Measurements from ENCODE around the gene KCNMA1.

Gene KCNMA1

DNA sequence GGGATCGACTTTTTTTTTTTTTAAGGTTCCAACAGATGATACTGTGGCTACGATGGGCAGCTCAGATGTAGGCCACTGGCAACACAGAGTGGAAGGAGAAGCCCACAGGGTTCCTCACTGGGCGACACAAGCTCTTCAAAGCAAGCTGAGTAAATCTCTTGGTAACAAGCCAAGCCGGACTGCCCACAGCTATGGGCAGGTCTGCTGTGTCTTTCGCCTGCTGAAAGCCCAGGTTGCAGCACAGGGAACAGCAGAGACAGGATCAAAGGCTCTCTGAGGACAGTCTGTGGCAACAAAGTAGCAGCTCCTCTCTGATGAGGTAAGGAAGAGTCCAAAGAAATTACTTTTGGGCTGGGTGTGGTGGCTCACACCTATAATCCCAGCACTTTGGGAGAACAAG, 83.6 kb downstream of the KCNMA1 start:
- DNase-seq = no peak

DNA sequence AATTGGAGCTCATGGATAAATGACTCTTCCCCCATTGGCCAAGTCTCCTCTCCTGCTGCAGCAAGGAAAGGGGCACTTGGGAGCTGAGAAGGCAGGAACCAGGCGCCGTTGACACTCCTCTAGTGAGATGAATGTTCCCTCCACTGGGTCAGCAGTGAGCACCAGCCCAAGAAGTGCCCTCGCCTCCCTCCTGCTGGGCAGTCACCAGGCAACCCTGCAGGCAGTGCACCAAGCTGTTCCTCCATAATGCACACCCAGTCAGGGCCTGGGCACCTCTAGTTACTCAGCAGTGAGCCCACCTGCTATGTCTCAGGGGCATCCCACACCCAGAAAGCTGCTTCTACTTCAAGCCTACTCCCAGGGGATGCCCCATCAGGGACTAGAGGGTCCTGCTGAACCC, 84.3 kb downstream of the KCNMA1 start:
- DNase-seq = no peak

- no peak for DNase-seq
These were observed 85.4 kb downstream of the KCNMA1 start for GRCh38 chr10:77552252-77552651.

- DNase-seq = peak; percentile 55
These were observed 87.2 kb downstream of the KCNMA1 start for GRCh38 chr10:77550378-77550777.

GRCh38 chr10:77548671-77549070, 88.9 kb downstream of the KCNMA1 start:
- DNase-seq = no peak

DNA sequence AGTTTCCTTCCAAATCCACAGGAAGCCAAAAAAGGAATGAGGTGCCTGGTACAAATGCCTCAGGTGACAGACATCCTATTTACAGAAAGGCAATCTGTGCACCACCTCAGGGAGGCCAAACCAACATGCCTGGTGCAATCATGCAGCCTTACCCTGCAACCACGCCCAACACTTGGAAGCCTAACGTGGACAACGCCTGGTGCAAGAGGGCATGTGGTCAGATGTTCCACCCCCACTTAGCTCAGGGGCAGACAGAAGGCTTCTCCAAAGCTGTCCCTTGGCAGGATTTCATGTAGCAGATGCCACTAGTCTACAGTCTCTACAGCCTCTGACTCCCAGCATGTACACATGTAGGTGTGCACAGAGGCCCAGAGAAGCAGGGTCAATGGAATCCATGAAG, 89.5 kb downstream of the KCNMA1 start:
- no peak for DNase-seq

DNA sequence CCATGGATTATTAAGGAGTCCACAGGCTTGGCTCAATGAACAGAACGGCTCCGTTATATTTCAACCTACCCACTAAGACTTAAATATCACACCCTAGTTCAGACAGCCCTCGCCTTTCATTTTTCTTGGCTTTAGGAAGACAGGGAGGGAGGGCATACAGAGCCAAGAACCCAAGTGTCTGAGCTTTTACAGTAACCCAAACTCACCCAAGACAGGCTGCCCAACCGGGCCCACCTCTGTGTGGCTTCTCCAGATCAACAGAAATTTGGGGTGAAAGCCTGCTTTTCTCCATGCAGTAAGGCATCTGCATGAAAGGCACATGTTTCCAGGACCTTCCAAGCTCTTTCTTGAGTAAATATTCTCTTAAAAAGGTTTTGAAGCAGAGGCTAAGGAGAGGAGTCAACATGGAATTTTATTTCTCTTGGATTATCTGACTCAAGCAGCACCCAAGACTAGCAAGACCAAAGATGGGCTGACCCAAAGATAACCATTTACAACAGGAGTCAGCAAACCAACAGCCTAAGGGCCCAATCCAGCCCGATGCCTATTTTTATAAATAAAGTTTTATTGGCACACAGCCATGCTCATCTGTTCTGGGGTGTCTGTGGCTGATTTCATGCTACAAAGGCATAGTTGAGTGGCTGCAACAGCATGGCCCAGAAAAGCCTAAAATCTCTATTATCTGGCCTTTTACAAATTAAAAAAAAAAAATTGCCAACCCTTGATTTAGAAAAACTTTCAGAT, 90.1 kb downstream of the KCNMA1 start:
- no peak for DNase-seq

- no peak for DNase-seq
These were observed 91.6 kb downstream of the KCNMA1 start for GRCh38 chr10:77546042-77546441.

DNA sequence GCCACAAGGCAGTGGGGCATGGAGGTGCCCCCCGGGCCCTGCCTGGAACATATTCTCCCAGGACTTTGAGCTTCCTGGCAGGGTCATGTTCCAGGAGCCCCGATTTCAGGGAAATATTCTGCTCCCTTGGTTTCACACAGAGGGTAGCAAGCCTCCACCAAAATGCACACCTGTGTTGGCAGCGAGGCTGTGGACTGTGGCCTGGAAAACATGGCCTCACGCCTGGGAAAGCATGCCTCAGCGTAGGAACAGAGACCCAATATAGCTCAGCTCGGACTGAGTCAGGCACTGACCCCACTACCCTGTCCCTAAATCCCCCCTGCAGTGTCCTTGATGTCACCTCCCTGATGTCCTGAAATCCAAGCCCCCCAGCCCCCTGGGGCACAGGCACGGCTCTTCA, 92.0 kb downstream of the KCNMA1 start:
- DNase-seq = no peak

DNA sequence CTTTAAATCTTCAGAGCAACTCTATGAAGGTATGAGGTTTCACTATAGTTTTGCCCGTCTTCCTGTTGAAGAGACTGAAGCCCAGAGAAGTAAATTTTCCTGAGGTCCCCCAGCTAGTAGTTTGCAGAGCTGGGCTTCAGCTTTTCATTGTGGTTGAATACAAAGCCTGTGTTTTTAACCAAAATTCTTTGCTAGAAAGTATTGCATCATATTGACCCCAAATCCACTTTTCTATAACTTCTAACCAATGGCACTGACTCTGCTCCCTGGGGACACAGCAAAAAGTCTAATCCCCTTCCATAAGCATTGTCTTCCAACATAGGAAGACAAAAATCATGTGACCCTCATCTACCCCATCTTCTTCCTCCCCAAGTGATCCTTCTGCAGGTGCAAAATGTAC, 93.0 kb downstream of the KCNMA1 start:
- DNase-seq = peak; percentile 57

GRCh38 chr10:77542710-77543259, 94.8 kb downstream of the KCNMA1 start:
- DNase-seq = no peak

GRCh38 chr10:77541944-77542343, 95.7 kb downstream of the KCNMA1 start:
- DNase-seq = no peak

DNA sequence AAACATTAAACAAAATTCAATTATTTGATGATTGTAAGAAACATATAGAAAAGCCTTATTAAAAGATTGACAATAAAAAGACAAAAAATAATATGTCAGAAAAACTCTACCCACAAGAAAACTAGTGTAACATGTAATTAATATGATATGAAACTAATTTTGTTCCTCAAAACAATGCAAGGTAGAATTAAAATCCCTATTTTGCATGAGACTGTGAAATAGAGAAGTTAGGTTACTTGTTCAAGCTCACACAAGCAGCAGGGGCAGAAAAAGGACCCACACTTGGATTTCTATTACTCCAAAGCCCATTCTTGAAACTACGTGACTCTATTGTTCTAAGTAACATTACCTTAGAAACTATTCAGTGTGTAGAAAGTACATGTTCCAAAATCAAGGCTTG, 96.4 kb downstream of the KCNMA1 start:
- DNase-seq = no peak

DNA sequence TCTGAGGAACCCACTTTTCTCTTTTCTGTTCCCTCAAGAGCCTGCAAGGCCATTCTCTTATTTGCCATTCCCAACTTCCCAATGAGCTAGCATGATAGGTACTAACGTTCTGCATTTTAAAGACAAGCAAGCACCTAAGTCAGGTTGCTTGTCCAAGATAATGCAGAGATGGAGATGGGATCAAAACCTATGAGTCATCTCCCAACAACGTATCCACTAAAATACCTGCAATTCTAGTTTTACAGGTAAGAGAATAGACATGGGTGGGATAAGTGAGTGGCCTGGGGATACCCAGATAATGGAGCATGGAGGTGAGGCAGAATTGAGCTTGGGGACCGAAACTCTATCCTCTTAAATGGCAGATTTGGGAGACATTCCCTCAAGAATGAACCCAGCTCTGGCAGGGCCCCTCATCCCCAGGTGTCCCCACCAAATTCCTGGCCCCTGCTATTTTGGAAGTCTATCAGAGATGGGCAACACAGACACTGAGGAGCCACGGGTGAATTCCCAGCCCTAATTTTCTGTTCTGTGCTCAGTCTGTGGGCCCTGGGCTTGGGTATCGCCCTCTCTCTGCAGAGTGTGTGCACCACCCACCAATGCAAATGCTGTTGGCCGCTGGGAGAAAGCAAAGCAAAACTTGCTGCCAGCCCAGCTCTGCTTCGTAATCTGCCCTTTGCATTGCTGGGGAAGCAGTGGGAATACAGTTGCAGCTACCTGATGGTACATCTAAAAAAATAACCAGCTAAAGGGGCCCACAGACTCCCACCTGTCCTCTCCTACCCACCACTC, 98.3 kb downstream of the KCNMA1 start:
- DNase-seq = no peak

DNA sequence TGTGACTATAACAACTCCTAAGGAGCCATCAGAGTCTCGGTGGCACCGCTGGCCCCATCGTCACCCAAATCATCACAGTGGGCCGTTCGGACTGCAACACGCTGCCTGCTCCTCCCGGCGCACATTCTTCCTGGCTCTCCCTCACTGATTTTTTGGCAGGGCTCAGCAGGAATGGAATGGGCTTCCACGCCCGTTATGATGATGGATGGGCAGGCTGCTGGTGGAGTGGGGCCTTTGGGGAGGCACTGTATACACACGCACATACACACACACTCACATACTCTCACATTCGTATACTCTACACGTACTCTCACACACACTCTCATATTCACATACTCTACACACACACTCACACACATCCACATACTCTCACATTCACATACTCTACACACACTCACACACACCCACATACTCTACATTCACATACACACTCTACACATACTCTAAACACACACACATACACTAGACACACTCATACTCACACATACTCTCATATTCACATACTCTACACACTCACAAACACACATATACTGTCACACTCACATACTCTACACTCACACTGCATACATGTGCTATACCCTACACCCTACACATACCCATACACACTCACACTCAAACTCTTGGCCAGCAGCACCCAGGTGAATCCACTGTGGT, 99.8 kb downstream of the KCNMA1 start:
- peak; percentile 73 for DNase-seq

GRCh38 chr10:77537071-77537470, 100.5 kb downstream of the KCNMA1 start:
- peak; percentile 30 for DNase-seq

DNA sequence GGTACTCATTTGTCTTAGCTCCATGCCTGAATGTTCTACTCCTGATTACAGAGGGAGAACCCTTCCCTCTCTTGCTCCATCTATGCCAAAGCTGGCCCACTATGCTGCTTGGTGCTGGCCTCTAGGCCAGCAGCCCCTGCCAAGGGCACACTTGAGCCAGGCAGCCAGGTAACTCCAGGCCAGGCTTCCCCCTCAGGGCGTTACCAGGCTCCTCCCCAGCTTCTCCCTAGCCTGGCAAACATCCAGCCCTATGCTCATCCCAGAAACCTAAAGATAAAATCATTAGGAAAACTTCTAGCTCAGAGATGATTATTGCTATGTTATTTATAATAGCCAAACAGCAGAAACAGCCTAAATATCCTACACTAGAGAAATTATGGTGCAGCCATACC, 103.7 kb downstream of the KCNMA1 start:
- DNase-seq = peak; percentile 27

- DNase-seq = no peak
These were observed 104.3 kb downstream of the KCNMA1 start for GRCh38 chr10:77533146-77533886.

DNA sequence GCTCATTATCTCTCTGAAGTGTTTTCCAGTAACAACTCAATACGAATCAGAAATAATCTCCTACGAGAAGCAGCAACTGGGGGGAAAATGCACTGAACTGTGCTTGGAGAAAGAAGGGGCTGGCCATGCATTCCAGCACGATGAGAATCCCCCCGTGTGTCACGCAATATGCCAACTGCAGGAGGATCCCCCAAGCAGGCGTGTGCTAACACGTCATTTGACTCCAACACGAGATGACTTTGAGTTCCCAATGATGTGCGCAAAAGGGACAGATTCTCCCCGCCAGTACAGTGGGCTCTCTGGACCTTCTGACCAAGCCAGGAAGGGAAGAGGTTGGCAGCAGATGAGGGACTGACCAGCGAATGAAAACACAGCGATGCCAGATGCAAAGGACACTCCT, 105.5 kb downstream of the KCNMA1 start:
- peak; percentile 95 for DNase-seq

DNA sequence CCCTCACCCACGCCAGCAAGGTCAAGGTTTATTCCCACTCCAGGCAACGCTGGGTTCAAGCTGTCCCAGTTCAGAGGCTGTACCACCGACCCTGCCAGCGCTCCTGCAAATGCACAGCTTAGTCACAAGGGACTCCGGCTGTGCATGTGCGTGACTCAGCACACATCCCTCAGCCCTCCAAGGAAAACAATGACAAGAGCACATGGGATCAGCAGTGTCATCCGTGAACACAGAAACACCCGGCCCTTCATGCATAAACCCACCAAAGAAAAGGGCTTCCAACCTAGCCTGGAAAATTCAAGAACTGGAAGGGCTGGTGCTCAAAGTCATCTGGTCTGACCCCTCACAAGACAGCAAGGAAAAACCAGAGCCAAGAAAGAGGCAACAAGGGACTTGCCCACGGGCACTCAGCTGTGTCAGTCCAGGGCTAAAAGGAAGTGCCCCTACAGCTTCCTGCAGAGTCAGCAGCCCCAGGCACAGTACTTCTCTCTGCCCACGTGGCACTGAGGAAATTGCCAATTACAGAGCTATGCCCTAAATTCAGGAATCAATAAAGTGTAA, 106.1 kb downstream of the KCNMA1 start:
- DNase-seq = peak; percentile 93

- no peak for DNase-seq
These were observed 107.6 kb downstream of the KCNMA1 start for GRCh38 chr10:77530011-77530410.

- no peak for DNase-seq
These were observed 108.5 kb downstream of the KCNMA1 start for GRCh38 chr10:77529050-77529576.
